CD1c-positive myeloid dendritic cell (primary cell): ENCODE measurements around the gene JPH2.

ENCODE experiments used
- DNase-seq: peaks from one replicate; pipeline ENCODE4 v3.0.0-alpha.2; 2016; ENCODE audit errors: extremely low spot score

The JPH2 gene

GRCh38 chr20:44187772-44188709, 1.1 kb upstream of the JPH2 start:
- DNase-seq, result no peak

- no peak for DNase-seq
Measured at GRCh38 chr20:44186674-44187053, 324 bp downstream of the JPH2 start.

DNA sequence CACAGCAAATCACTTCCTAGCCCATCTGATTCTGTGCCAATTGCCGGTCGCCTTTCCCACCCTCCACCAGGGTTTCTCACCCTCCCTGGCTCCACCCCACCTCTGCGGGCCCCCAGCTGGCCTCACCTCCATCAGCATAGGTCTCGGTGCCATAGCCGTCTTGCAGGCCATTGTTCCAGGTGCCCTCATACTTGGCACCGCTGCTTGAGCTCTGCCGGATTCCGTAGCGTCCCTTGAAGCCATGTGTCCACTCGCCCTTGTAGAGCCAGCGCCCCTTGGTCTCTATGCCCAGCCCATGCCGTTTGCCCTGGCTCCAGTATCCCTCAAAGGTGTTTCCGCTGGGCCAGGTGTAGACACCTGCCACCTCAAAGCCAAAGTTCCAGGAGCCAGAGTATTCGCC, 787 bp downstream of the JPH2 start:
- no peak for DNase-seq

DNA sequence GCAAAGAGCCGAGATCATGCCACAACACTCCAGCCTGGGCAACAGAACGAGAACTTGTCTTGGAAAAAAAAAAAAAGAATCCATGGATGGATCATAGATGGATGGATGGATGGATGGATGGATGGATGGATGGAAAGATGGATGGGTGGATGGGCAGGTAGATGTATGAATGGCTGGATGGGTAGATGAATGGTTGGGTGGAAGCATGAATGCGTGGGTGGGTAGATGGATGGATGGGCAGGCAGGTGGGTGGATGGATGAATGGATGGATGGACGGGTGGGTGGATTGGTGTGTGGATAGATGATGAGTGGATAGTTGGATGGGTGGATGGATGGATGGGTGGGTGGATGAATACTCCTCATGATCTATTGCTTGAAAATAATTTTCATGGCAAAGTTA, 1.4 kb downstream of the JPH2 start:
- DNase-seq, result no peak

DNA sequence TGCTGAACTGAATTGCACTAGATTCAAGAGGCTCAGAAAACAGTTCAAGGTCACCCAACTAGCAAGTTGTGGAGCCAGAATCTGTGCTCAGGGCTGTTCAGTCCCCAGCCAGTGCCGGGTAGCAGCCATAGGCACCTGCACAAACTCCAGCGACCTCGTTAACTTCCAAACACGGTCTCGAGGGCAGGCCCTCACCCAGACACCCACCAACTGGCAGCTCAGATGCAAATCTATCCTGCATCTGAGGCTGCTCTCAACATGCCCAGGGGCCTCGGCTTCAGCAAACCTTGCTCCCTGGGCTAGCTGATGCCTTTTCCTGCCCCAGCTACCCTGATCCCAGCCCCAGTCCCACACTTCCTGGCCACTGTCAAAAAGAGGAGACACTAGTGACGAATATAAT, 3.7 kb downstream of the JPH2 start:
- no peak for DNase-seq

DNA sequence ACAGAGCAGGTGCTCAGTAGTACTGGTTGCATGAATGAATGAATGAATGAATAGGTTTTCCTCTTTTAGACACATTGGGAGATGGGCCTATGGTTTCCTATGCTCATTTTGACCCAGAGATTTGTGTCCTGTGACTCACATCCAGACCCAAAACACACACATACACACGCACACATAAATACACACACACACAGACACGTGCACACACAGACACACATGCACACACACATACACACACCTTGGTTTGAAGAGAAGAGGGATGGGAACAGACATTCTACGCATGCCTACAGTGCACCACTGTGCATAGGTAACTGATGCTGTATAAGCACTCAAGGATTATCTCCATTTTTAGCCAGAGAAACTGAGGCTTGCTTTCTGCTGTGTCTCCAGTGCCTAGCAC, 4.1 kb downstream of the JPH2 start:
- no peak for DNase-seq

DNA sequence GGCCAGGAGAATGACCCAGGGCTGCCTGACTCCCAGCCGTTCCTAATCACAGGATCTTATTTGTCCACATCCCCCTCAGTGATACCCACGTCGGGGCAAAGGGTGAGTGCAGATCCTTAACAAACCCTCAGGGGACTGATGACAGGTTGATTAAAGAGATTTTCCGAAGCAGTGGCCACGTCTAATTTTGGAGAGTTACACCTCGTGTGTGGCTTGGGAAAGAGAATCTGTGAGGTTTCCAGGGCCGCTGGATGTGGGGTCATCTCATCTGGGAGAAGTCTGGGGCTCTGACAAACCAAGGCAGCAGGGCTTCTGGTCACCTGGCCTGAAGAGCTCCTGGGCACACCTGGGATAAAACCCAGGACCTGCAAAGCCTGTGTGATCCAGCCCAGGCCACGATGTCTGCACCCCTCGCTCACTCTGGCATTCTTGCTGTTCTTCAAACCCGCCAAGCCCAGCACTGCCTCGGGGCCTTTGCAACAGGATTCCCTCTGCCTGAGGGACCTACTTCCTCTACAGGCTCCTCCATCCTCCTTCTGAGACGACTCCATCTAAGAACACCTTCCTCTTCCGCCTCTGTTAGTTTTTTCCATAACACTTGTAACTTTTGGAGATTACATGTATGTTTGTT, 4.7 kb downstream of the JPH2 start:
- DNase-seq, result no peak

GRCh38 chr20:44181611-44182010, 5.4 kb downstream of the JPH2 start:
- no peak for DNase-seq

DNA sequence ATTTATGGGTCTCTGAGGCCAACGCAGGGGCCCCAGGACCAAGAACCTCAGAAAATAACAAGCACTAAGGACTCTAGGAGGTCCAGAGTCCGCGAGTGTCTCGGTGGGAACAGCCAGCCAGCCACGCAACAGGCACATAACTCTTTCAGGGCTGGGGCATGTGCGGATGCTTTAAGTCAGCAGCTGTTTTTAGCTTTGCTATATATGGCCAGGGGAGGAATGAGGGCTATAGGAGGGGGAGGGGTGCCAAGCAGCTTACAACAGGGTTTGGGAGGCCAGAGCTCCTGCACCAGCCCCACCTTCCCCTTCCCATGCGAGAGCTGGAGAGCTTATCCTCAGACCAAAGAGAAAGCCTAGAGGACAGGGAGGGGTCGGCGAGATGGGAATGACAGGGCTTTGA, 6.2 kb downstream of the JPH2 start:
- no peak for DNase-seq

DNA sequence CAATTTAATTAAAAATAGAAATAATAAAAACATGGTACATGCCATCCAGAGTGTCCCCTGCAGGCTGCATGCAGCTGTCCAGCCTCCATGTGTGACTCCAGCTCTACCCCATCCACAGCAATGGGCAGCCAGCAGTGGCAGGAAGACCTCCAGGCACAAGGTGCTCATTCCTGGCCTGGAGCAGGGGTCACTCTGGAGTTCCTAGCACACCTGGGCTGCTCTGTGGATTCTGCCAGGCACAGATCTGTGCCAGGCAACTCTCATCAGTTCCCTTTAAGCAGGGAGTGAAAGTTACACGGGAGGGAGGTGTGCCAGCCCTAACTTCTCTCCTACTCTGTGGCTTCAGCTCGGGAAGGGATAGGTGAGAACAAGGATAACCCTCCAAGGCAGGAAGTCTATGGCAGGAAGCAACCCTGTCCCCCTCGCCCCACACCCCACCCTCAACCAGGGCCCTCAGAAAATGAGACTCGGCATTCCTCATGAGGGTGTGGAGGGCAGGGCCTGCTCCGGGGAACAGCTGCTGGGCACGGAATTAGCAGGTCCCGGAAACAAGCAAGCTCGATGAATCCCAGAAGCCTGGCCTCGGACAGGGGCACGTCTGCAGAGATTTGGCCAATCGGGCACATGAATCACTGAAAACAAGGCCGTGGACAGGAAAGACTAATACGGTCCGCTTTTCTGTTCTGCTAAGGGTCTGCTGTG, 10.0 kb downstream of the JPH2 start:
- DNase-seq, result no peak

DNA sequence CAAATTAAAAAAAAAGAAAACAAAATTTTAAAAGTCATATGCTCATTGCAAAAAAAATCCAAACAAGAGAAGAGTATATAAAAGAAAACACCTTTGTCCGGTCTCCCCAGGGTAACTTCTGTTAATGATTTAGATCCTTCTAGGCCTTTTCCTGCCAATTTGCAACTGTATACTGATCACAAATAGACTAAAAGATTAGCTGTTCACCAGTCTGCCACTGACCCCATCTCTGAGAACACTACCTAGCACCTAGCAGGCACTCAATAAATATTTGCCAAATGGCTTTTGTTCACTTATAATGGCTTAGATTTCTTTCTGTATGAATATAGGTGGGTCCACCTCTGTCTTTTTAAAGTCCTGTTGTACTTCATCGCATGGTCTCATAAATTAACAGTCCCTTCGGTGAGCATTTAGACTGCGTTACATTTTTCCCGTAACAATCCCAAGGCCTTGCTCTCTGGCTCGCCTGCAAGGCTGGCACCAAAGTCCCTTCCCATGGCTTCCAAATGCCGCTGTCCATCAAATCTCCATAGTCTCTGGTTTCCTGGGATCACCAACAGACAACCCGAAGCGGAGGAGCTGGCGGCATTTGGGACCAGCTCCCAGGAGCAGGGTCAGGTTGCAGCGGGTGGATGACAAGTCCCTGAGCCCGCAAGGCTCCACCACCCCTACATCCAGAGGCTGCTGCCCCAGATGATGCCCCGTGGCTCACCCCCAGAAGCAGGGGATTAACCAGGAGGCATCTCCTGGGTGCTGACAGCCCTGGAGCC, 11.8 kb downstream of the JPH2 start:
- DNase-seq, result no peak

- DNase-seq, result no peak
Measured at GRCh38 chr20:44173846-44174245, 13.1 kb downstream of the JPH2 start.

DNA sequence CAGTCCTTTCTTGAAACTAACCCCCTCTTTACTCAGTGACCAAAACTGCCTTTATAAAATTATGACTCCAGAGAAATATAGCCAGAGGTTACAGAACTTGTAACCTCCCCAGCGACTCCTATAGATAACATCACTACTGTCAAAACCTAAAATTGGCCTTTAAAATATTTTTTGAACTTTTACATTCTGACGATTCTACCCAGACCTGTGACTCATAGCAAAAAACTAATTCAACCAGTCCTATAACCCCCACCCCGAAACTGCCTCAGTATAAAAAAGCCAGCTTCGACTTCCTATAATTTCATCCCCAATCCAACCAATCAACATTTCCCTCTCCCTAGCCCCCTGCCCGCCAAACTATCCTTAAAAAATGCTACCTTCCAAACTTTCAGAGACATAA, 13.9 kb downstream of the JPH2 start:
- DNase-seq, result no peak

DNA sequence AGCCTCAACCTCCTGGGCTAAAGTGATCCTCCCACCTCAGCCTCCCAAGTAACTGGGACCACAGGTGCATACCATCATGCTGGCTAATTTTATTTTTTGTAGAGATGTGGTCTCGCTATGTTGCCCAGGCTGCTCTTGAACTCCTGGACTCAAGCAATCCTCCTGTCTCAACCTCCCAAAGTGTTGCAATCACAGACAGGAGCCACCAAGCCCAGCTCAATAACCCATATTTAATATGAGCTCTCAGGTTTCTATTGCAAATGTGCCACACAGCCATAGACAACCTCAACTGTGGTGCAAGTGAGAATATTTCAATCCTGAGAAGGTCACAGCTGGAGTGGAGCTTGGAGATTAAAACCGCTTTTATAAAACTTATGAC, 14.4 kb downstream of the JPH2 start:
- no peak for DNase-seq

GRCh38 chr20:44171775-44172571, 15.0 kb downstream of the JPH2 start:
- no peak for DNase-seq

DNA sequence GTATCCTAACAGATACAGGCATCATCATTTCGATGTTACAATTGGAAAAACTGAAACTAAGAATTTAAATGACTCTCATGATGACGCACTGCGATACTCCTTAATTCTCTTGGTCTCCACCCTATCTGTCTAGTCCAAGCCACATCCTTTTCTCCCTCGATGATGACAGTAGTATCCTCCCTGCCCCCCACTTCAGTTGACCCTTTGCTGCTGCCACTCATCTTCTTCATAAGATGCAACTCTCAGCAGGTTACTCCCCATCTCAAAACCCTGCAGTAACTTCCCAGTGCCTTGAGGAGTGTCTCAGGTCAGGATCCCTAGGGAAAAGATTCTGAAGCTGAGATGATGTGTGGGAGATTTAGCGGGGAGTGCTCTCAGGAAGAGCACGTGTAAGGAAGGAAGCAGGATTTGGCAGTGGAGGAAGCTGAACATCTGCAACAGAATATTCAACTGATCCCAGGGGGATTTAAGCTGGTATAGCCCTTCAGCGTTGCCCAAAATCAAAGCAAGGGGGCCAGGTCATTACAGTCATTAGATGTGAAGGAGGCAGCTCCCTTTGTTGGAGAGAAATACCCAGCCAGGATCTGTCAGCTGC, 16.1 kb downstream of the JPH2 start:
- no peak for DNase-seq

GRCh38 chr20:44167736-44168135, 19.3 kb downstream of the JPH2 start:
- no peak for DNase-seq

DNA sequence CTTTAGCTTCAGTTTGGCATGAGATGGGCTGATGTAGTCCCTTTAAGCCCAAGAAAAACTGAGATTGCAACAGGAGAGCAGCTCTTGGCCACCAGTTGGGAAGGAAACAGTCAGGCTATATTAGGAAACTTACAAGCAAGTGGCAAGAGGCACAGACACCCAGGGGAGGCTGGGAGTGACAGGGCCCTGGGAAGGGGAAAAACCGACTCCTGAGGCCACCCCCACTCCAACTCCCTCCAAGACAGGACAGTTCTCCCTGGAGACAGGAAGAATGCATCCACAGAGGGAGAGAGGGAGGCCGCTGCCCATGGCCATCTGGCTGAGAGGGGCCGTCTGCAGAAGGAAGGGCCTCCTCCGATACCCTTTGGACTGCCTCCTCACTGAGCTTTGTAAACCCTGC, 20.5 kb downstream of the JPH2 start:
- no peak for DNase-seq

- DNase-seq, result no peak
Measured at GRCh38 chr20:44166008-44166407, 21.0 kb downstream of the JPH2 start.

DNA sequence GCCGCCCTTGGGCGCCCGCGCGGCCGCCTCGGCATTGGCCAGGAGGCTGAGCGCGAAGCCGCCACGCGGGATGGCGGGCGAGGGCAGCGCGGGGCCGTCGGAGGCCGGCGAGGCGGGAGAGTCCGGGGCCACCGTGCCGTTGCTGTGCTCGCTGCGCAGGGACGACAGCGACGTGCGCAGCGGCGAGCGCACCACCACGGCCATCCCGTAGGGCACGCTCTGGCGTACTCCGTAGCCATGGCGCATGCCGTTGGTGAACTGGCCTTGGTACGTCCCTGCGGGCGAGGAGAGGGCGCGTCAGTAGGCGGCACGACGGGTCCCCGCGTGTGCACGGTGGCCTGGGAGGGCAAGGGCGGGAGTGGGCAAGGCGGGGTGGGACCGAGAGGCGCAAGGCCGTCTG, 26.9 kb downstream of the JPH2 start:
- no peak for DNase-seq

- no peak for DNase-seq
Measured at GRCh38 chr20:44159711-44160110, 27.3 kb downstream of the JPH2 start.
